Activated CD4-positive, alpha-beta T cell treated with anti-CD3 and anti-CD28 coated beads, Interleukin-2, amount 10 ng/mL, durations not matched to agents 24 days and 14 days (primary cell): ENCODE results near the gene SOX1. TPM values are rescaled to one million over a fixed set of nuclear protein-coding genes. Genes with fewer than 3 reads are reported as not detected.

Experiments used
- DNase-seq: peaks from one replicate; pipeline ENCODE4 v3.0.0; 2022
- H3K27ac Mint-ChIP-seq: one replicate; pipeline ENCODE4 v1.8.0; 2022; ENCODE audit warnings: mild to moderate bottlenecking, mixed read lengths
- H3K27me3 Mint-ChIP-seq: one replicate; pipeline ENCODE4 v1.8.0; 2022; ENCODE audit warnings: mixed read lengths
- H3K36me3 Mint-ChIP-seq: one replicate; pipeline ENCODE4 v1.8.0; 2022; ENCODE audit warnings: low read depth, mild to moderate bottlenecking, mixed read lengths
- H3K4me1 Mint-ChIP-seq: one replicate; pipeline ENCODE4 v1.8.0; 2021; ENCODE audit warnings: mixed read lengths
- H3K4me3 Mint-ChIP-seq: one replicate; pipeline ENCODE4 v1.8.0; 2022; ENCODE audit warnings: mild to moderate bottlenecking, moderate library complexity, mixed read lengths
- H3K9me3 Mint-ChIP-seq: one replicate; pipeline ENCODE4 v1.8.0; 2021; ENCODE audit warnings: mixed read lengths
- intact Hi-C: fragments of 100-400 bp; cut with micrococcal nuclease; formaldehyde crosslinking; loops from one replicate; pipeline ENCODE4 v1.15.1; 2023
- total RNA-seq: library from RNA; stranded (reverse); gene quantifications from 2 replicates; pipeline ENCODE4 v1.2.3, GENCODE V29; 2022

Gene SOX1
- total RNA-seq, 1 donor from 2014 or later: not detected

DNA sequence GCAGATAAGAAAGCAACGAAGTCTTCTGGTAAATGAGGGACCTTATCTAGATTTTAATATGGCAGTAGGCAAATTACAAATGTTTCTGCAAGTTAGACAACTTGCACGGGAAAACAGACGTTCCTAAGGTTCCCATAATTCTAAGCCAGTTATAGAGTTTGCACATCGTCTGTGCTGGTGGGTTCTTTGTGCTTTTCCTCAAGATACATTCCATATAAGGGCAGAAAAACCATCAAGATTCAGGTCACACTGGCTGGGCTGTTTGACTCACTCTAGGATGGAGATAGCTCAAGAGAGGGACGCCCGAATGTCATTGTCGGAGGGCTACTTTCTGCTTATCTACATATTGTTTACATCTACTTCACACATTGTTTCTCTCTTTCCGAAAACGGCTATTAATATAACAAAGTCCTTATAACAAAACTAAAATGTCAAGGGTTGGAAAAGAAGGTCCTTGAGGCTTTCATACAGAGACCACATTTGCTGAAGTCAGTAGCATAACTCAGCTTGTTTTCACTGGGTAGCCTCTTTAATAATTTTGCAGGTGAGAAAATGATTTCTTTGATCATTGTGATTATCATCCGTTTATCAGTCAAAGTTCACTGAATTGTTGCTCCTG, 44.4 kb downstream of the SOX1 start:
- no peak overlapping the region for H3K4me3 Mint-ChIP-seq
- H3K36me3 Mint-ChIP-seq: peaks cover 1% of the 10 kb centered on the region
- H3K4me1 Mint-ChIP-seq: peaks cover 2% of the 10 kb centered on the region
- no peaks in the 10 kb centered on the region for H3K9me3 Mint-ChIP-seq
- peaks cover 30% of the 10 kb centered on the region for H3K27me3 Mint-ChIP-seq
- intact Hi-C loops: no loop called here
- no peak overlapping the region for H3K27ac Mint-ChIP-seq
- no peak for DNase-seq

DNA sequence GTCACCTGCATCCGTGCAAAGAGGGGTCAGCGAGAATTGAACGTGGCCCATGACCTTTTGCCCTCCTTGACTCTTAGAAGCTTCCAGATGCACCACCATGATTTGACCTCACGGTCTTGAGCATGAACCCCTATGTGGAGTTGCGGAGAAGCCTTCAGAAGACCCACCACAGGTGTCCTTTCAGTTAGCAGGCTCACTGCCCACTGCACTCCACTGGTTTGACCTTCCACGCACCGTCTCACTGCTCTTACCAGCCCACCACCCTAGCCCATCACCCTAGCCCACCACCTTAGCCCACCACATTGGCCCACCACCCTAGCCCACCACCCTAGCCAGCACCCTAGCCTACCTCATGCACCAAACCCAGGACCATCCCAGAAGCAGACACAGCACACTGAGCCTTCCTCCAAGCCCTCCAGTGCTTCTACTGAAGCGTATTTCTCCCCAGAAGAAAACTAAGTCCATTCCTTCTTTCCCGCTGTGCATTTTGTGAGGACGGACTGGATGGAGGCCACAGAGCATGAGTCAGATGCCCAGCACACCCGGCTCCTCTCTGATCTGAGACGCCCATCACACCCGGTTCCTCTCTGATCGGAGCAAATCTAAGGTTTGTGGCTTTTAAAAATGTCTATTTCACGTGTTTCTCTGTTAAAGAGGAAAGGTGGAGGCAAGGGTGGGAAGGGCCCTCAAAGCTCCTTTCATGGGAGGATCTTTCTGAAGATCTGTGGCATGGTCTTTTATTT, 45.8 kb downstream of the SOX1 start:
- Mint-ChIP-seq H3K4me3 (no peak overlapping the region), H3K36me3 (no peaks in the 10 kb centered on the region), H3K27me3 (peaks cover 16% of the 10 kb centered on the region), H3K9me3 (no peaks in the 10 kb centered on the region), H3K4me1 (peaks cover 2% of the 10 kb centered on the region), H3K27ac (no peak overlapping the region)
- intact Hi-C loops: no loop called here
- no peak for DNase-seq

DNA sequence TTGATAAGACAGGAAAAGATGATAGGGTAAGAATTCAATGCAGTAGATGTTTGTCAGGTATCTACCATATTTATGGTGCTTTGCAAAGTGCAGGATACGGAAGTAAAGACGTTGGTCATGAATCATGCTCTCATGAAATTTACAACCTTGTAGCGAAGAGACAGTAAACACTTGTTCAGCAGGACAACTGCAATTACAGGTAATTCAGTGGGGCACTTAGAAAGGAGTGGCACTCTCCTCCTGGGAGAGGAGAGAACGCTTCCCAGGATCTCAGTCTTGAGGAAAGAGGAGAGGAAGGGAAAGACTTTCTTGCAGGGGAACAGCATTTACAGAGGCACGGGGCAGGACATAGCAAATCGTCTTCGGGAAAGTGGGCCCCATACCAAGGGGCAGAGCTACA, 46.4 kb downstream of the SOX1 start:
- Mint-ChIP-seq H3K36me3 (no peaks in the 10 kb centered on the region), H3K27me3 (peaks cover 15% of the 10 kb centered on the region), H3K9me3 (no peaks in the 10 kb centered on the region), H3K27ac (no peak overlapping the region), H3K4me1 (peaks cover 2% of the 10 kb centered on the region), H3K4me3 (no peak overlapping the region)
- intact Hi-C loops: no loop called here
- no peak for DNase-seq

DNA sequence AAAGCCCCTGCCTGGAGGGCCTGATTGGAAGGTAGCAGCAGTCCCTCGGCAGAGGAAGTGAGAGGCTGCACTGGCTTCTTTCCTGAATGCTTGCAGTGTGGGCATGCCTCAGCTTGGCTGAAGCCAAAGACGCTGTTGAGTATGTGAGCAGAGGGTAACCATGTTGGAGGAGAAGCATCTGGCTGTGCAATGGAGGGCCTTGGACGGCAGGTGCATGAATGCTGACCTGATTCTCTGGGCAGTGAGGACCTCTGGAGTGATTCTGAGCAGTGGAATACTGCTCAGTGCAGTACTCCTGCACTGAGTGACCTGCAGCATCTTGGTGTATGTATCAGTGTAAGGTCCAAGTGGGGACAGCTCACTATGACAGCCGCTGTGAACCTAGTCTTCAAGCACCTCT, 46.9 kb downstream of the SOX1 start:
- no peak for DNase-seq
- no peak overlapping the region for H3K4me3 Mint-ChIP-seq
- intact Hi-C loops: no loop called here
- H3K4me1 Mint-ChIP-seq: peaks cover 2% of the 10 kb centered on the region
- H3K36me3 Mint-ChIP-seq: no peaks in the 10 kb centered on the region
- no peak overlapping the region for H3K27ac Mint-ChIP-seq
- no peaks in the 10 kb centered on the region for H3K9me3 Mint-ChIP-seq
- H3K27me3 Mint-ChIP-seq: peaks cover 11% of the 10 kb centered on the region

DNA sequence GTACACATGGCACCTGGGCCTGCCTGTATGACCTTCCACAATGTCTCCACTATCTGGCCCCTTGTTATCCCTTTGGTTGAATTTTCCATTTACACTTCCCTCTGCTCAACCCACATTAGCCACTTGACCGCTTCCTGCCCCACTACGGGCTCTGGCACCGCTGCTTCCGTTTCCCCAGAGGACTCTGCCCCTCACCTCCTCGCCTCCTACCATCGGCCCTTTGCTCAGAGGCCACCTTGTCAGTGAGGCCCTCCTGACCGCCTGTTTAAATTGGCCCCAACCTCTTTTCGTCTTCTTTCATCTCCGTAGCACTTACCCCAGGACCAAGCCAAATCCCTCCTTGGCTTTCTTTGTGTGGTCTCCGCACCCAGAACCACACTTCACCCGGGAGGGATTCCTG, 47.4 kb downstream of the SOX1 start:
- Mint-ChIP-seq H3K27me3 (peaks cover 11% of the 10 kb centered on the region), H3K4me1 (peaks cover 2% of the 10 kb centered on the region), H3K9me3 (no peaks in the 10 kb centered on the region), H3K4me3 (no peak overlapping the region), H3K36me3 (no peaks in the 10 kb centered on the region), H3K27ac (no peak overlapping the region)
- intact Hi-C loops: no loop called here
- no peak for DNase-seq

DNA sequence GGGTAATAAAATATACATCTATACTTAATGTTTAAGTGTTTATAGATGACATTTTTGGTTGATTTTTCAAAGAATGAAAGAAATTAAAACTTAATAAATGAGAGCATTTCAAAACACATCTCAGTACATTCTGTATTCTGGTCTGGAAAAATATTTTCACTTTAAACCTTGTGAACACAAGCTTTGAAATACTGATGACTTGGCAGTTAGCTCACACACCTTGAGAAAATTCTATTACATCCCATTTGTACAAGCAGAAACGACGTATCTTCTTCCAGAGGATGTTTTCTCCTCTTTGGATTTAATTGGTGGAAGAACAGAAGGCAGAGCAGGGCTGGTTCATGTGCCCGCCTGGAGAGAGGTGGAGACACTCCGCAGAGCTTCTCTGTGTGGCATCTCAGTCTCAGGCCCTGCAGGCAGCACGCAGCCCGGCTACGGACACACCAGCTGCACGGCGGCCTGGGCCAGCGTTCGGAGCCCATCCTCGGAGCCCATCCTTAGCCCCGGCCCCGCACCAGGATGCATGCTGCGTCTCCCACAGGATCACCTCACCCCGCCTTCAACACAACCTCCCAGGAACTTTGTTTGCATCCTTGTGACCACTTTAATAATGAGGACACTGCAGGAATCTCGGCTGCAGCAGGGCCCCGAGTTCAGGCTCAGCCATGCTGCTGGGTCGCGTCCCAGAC, 48.6 kb downstream of the SOX1 start:
- no peaks in the 10 kb centered on the region for H3K9me3 Mint-ChIP-seq
- no peak overlapping the region for H3K4me3 Mint-ChIP-seq
- DNase-seq: no peak
- H3K4me1 Mint-ChIP-seq: peaks cover 2% of the 10 kb centered on the region
- H3K27me3 Mint-ChIP-seq: peaks cover 7% of the 10 kb centered on the region
- H3K36me3 Mint-ChIP-seq: no peaks in the 10 kb centered on the region
- intact Hi-C loops: no loop called here
- no peak overlapping the region for H3K27ac Mint-ChIP-seq

DNA sequence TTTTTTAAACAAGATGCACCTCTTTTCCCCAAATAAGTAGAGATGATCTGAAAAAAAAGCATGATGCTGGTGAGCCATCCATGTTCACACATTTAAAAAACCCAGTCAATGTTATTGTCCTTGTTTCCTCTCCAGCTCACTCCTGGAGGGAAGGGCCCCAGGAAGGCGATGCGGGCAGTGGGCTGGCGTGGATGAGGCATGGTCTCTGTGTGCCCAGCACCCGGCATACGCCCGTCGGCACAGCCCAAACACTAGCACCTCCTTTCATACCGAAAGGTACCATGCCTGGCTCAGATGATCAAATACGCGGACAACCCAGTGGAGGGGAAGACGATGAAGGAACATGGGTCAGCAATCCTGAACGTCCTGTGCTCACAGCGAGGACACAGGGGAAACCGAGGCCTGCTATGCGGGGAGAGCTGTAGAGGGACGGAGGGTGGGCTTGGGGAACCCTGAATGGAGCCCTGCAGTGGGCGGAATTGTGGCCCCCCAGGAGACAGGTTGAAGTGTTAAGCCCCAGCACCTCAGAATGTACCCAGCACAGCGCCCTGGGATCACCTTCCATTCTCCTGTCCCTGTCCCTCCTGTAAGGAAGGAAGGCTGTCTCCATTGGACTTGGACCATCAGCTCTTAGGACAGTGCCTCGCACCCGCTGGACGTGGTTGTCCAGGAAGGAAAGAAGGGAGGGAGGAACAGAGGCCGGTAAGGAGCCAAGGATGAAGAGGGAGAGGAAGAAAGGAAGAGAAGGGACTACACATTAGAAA, 49.4 kb downstream of the SOX1 start:
- peaks cover 2% of the 10 kb centered on the region for H3K4me1 Mint-ChIP-seq
- H3K27ac Mint-ChIP-seq: no peak overlapping the region
- H3K4me3 Mint-ChIP-seq: no peak overlapping the region
- no peaks in the 10 kb centered on the region for H3K36me3 Mint-ChIP-seq
- no peak for DNase-seq
- intact Hi-C loops: no loop called here
- peaks cover 3% of the 10 kb centered on the region for H3K27me3 Mint-ChIP-seq
- no peaks in the 10 kb centered on the region for H3K9me3 Mint-ChIP-seq

DNA sequence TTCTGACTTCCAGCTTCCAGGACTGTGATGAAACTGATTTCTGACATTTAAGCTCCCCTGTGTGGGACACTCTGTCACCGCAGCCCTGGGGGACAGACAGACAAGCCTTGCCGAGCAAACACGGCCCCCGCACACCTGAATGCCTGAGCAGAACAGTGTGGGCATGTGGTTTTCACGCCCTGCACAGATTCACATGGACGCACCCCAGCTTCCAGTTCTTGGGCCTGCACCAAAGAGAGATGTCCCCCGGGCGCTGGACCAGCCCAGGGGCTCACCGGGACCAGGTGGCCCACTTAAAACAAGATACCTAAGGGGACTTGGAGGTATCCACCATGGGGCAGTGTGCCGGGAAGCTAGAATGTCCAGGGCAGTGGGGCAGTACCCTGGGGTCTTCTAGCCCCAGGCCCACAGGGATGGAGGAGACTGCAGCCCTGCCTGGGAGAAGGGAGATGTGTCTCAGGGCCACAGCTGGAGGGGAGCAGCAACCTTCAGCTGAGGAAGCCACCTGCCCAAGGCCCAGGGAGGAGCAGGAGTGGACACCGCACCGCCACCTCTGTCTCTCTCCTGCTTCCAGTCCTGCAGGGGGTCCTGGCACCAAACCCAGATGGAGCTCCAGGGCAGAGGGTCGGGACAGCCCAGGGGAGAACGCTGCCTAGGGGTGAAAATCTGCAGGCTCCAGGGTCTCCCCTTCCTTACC, 50.5 kb downstream of the SOX1 start:
- Mint-ChIP-seq H3K4me1 (peaks cover 2% of the 10 kb centered on the region), H3K36me3 (no peaks in the 10 kb centered on the region), H3K27me3 (no peaks in the 10 kb centered on the region), H3K4me3 (no peak overlapping the region), H3K27ac (no peak overlapping the region), H3K9me3 (no peaks in the 10 kb centered on the region)
- no peak for DNase-seq
- intact Hi-C loops: no loop called here

DNA sequence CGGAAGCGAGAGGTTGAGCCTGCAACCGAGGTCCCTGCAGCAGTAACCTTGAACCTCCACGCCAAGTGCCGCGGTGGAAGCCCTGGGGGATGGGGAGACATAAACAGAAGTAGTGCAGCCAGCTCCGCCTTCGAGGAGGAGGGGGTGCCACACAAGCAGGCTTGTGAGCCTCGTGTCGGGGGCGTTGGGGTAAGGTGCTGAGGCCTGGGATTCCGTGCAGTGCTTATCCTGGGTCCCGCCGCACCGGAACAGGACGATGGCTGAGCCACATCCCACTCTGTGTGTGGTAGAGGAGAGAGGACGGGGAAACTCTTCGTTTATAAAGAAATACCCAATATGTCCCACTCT, 51.0 kb downstream of the SOX1 start:
- intact Hi-C loops: no loop called here

DNA sequence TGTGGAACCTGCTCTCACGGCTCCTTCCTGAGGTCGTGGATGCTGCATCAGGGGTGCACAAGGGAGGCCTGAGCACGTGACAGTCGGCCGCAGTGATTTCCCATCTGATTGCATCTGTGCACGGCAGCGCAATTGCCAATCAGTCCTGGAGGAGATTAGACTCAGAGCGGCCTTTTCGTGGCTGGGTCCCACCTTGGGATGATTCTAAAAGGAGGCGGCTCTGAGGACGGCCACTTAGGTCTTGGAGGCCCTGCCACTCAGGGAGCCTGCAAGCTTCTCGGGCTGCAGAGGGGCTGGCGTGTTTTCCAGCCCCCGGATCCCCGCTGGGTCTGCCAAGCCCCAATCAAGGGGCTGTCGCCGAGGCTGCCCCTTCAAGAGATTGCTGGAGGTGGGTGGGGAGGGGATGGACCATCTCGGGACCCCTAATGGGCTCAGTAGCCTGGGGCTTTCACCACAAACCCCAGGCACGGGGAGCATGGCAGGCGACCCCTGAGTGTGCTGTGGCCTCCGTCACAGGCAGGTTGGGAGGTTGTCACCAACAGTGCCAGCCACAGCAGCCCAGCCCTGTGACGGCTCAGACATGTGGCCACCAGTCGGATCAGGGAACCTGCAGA, 51.6 kb downstream of the SOX1 start:
- H3K4me3 Mint-ChIP-seq: no peak overlapping the region
- intact Hi-C loops: no loop called here
- H3K9me3 Mint-ChIP-seq: no peaks in the 10 kb centered on the region
- no peak for DNase-seq
- H3K36me3 Mint-ChIP-seq: no peaks in the 10 kb centered on the region
- no peaks in the 10 kb centered on the region for H3K27me3 Mint-ChIP-seq
- H3K27ac Mint-ChIP-seq: no peak overlapping the region
- H3K4me1 Mint-ChIP-seq: peaks cover 2% of the 10 kb centered on the region

More for the DNA sequence above, 51.0 kb downstream of the SOX1 start:
- DNase-seq: no peak
- no peaks in the 10 kb centered on the region for H3K27me3 Mint-ChIP-seq
- H3K27ac Mint-ChIP-seq: no peak overlapping the region
- H3K36me3 Mint-ChIP-seq: no peaks in the 10 kb centered on the region
- H3K4me3 Mint-ChIP-seq: no peak overlapping the region
- H3K4me1 Mint-ChIP-seq: peaks cover 2% of the 10 kb centered on the region
- H3K9me3 Mint-ChIP-seq: no peaks in the 10 kb centered on the region

DNA sequence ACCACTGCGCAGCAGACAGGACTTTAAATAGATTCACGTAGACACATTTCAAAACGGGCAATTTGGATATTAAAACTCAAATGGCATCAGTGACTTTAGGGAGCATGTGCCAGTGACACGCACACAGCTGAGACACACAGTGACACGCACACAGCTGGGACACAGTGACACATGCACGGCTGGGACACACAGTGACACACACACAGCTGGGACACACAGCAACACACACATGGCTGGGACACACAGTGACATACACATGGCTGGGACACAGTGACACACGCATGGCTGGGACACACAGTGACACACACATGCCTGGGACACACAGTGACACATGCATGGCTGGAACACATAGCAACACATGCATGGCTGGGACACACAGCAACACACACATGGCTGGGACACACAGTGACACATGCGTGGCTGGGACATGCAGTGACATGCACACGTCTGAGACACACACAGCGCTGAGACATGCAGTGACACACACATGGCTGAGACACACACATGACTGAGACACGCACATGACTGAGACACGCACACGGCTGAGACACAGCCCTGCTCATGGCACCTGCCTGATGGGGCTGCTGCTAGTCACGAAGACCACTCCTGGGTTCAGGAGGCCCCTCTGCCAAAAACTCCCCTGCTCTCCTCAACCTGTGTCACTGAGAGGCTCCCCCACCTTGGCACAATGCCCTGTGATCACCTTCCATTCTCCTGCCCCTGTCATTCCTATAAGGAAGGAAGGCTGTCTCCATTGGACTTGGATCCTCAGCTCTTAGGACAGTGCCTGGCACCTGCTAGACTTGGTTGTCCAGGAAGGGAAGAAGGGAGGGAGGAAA, 52.5 kb downstream of the SOX1 start:
- Mint-ChIP-seq H3K36me3 (no peaks in the 10 kb centered on the region), H3K27ac (no peak overlapping the region), H3K4me1 (peaks cover under 1% of the 10 kb centered on the region), H3K9me3 (no peaks in the 10 kb centered on the region), H3K4me3 (no peak overlapping the region), H3K27me3 (no peaks in the 10 kb centered on the region)
- intact Hi-C loops: no loop called here
- no peak for DNase-seq

DNA sequence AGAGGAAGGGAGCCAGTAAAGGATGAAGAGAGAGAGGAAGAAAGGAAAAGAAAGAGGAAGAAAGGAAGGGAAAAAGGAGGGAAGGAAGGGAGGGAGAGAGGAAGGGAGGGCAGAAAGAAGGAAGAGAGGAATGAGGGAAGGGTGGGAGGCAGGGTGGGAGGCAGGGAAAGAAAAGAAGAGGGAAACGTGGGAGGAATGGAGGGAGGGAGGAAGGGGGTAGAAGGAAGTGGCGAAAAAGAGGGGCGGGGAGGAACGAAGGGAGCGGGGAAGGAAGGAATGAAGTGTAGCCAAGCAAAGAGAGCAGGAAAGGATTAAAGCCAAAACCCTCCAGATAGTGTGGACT, 53.1 kb downstream of the SOX1 start:
- no peaks in the 10 kb centered on the region for H3K36me3 Mint-ChIP-seq
- no peak overlapping the region for H3K4me3 Mint-ChIP-seq
- no peak for DNase-seq
- H3K27me3 Mint-ChIP-seq: no peaks in the 10 kb centered on the region
- H3K27ac Mint-ChIP-seq: no peak overlapping the region
- no peaks in the 10 kb centered on the region for H3K4me1 Mint-ChIP-seq
- intact Hi-C loops: no loop called here
- no peaks in the 10 kb centered on the region for H3K9me3 Mint-ChIP-seq
